ENCODE results near the gene SARS1. TPM values are rescaled to one million over a fixed set of nuclear protein-coding genes. Genes with fewer than 3 reads are reported as not detected.
A peak's percentile ranks its signal among the peaks of the same experiment; 100 is the strongest.

SARS1 gene, protein sequence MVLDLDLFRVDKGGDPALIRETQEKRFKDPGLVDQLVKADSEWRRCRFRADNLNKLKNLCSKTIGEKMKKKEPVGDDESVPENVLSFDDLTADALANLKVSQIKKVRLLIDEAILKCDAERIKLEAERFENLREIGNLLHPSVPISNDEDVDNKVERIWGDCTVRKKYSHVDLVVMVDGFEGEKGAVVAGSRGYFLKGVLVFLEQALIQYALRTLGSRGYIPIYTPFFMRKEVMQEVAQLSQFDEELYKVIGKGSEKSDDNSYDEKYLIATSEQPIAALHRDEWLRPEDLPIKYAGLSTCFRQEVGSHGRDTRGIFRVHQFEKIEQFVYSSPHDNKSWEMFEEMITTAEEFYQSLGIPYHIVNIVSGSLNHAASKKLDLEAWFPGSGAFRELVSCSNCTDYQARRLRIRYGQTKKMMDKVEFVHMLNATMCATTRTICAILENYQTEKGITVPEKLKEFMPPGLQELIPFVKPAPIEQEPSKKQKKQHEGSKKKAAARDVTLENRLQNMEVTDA
- polyA plus RNA-seq (2011; rRNA removed) (411 and 428 TPM in 2 replicates), polyA minus RNA-seq (2011; rRNA and poly(A)+ RNA removed) (167 and 215 TPM in 2 replicates)

DNA sequence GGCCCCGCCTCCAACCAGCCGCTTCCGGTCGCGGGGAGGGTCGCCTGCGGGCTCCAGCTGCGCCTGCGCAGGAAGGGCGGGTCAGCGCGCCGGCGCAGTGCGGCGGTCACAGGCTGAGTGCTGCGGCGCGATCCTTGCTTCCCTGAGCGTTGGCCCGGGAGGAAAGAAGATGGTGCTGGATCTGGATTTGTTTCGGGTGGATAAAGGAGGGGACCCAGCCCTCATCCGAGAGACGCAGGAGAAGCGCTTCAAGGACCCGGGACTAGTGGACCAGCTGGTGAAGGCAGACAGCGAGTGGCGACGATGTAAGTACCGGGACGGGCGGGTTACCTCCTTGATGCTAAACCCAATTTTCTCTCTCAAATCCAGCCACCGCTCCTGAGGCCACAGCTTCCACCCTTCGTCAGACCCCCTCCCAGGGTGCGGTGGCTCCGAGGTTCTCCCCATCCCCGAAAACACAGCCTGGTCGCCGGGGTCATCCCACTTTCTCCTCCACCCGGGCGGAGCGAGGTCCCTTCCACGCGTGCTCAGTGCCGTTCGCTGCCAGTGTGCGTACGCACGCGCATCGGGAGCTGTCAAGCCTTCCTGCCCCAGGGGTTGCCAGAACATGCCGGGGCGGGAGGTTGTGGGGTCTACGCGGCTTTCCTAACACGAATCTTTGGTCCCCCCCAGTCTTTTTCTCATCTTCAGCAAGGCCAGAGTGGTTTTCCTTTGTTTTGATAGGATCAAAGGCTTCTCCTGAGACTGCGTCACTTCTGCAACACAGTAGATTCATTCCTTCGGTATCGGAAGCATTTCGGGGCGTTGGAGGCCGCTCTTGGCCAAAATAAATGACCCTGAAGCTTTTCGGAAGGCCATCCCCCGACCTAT is at the start of gene SARS1:
TSS of gene SARS1 (plus strand) at position 95 of the 870 bp plus-strand sequence. CDS start at position 170, 75 bp downstream.
- Histone ChIP-seq H3K27me3 (ENCODE audit: control insufficient read depth, insufficient read depth, low read length) (no peaks in the 10 kb centered on the region), H3K4me3 (ENCODE audit: low read depth, low read length) (peak within 1 kb of the TSS; percentile 66), H3K36me3 (ENCODE audit: control insufficient read depth, insufficient read depth, low read length) (peaks cover 2% of the 10 kb centered on the region)
- TF ChIP-seq, protein P1, sequence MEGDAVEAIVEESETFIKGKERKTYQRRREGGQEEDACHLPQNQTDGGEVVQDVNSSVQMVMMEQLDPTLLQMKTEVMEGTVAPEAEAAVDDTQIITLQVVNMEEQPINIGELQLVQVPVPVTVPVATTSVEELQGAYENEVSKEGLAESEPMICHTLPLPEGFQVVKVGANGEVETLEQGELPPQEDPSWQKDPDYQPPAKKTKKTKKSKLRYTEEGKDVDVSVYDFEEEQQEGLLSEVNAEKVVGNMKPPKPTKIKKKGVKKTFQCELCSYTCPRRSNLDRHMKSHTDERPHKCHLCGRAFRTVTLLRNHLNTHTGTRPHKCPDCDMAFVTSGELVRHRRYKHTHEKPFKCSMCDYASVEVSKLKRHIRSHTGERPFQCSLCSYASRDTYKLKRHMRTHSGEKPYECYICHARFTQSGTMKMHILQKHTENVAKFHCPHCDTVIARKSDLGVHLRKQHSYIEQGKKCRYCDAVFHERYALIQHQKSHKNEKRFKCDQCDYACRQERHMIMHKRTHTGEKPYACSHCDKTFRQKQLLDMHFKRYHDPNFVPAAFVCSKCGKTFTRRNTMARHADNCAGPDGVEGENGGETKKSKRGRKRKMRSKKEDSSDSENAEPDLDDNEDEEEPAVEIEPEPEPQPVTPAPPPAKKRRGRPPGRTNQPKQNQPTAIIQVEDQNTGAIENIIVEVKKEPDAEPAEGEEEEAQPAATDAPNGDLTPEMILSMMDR (IDR thresholded peaks at IDR 0.05; ENCODE audit: insufficient read depth, low read depth, low read length): no peak
- ChIA-PET POLR2A (interaction anchor here (0.6 to 1.2 kb wide), 3 partner anchors 11 to 17 kb away, joined by 3 to 4 read pairs (median 3); no protein-coding TSS in a partner anchor), CTCF (interaction anchor here (0.8 to 7.1 kb wide), 9 partner anchors 10 to 319 kb away, joined by 3 to 48 read pairs (median 4); partner anchors contain the start of gene SORT1)
- DNase-seq (ENCODE audit: low read depth): peak; percentile 42

DNA sequence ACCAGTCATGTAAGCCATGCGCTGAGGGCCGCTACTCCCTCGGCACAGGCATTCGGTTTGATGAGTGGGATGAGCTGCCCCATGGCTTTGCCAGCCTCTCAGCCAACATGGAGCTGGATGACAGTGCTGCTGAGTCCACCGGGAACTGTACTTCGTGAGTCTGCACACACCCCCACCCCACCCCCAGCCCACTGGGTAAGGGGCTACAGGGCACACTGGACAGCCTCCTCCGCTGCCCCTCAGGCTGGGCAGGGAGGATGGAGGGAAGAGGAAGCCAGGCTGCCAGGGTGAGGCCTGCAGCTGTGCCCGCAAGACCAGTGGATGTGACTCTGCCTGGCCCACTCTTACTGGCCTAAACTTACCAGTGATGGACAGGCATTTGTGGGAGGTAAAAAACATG is 49.2 kb upstream of the SARS1 start:
- H3K36me3 ChIP-seq (ENCODE audit: control insufficient read depth, insufficient read depth, low read length): no peaks in the 10 kb centered on the region
- TF ChIP-seq, protein P1 (IDR thresholded peaks at IDR 0.05; ENCODE audit: insufficient read depth, low read depth, low read length): no peak
- DNase-seq (ENCODE audit: low read depth): no peak
- ChIA-PET CTCF (no interaction called here), POLR2A (no interaction called here)
- no peak overlapping the region for H3K4me3 ChIP-seq (ENCODE audit: low read depth, low read length)
- no peaks in the 10 kb centered on the region for H3K27me3 ChIP-seq (ENCODE audit: control insufficient read depth, insufficient read depth, low read length)

DNA sequence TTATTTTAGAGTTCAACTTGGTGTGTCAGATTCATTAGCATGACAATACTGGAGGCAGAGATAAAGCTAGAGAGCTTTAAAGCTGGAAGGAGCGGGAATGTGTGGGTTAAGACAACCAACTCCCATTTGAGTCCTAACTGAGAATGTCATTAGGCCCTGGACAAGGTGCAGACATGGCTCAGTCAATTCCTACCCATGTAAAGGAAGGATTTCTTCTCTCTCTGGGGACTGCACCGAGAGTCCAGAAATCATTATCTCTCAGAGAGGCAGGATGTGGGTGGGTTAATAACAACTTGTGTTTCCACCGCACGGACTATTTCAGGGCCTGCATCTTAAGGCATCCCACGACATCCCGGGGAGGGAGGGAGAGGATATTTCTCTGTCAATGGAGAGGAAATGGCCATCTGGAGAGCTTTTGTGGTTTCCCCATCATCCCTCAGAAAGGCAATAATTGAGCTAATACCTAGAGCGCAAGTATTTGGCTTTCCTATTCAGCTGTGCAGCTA is 46.7 kb upstream of the SARS1 start:
- Histone ChIP-seq H3K27me3 (ENCODE audit: control insufficient read depth, insufficient read depth, low read length) (peaks cover 2% of the 10 kb centered on the region; the same call in 1 of the 2 replicates), H3K36me3 (ENCODE audit: control insufficient read depth, insufficient read depth, low read length) (no peaks in the 10 kb centered on the region), H3K4me3 (ENCODE audit: low read depth, low read length) (no peak overlapping the region)
- no peak for DNase-seq (ENCODE audit: low read depth)
- TF ChIP-seq, protein P1 (IDR thresholded peaks at IDR 0.05; ENCODE audit: insufficient read depth, low read depth, low read length): no peak
- CTCF ChIA-PET: interaction anchor here (0.7 to 1.1 kb wide), 2 partner anchors 17 to 19 kb away, joined by 3 to 4 read pairs; no protein-coding TSS in a partner anchor
- POLR2A ChIA-PET: no interaction called here

DNA sequence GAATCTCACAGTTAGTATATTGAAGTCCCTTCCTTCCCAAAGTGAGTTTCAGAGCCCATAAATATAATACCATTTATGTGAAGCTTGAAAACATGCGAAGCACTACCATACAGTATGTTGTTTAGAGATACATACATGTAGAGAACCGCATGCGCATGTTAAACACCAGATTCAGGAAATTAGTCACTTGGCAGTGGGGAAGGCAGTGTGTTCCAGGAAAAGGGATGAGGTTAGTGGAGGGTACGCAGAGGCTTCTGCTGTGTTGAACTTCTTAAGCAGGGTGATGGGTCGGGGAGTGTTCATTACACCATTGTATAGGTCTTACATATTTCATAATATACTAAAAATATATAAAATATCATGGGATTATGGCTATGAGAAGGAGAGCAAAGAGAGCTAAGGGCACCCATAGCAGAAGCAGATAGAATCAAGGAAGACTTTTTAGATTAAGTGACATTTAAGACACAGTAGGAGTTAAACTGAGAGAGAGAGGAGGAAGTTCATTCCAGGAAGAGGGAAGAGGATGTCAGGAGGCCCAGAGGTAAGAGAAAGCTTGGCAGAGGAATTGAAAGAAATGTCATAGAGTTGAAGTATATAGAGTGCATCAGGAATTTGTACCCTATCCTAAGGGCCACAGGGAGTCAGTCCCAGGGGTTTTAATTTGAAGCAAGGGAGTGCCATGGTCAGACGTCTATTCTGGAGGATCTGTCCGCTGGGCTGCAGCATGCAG is 43.5 kb upstream of the SARS1 start:
- ChIA-PET CTCF (interaction anchor here (0.7 to 0.9 kb wide), 2 partner anchors 13 to 15 kb away, joined by 3 read pairs; no protein-coding TSS in a partner anchor), POLR2A (no interaction called here)
- TF ChIP-seq, protein P1 (IDR thresholded peaks at IDR 0.05; ENCODE audit: insufficient read depth, low read depth, low read length): no peak
- Histone ChIP-seq H3K36me3 (ENCODE audit: control insufficient read depth, insufficient read depth, low read length) (no peaks in the 10 kb centered on the region), H3K27me3 (ENCODE audit: control insufficient read depth, insufficient read depth, low read length) (peaks cover 2% of the 10 kb centered on the region; the same call in 1 of the 2 replicates), H3K4me3 (ENCODE audit: low read depth, low read length) (no peak overlapping the region)
- no peak for DNase-seq (ENCODE audit: low read depth)

Data from BJ (cell line).